Fibroblast of lung (primary cell): Measurements from ENCODE around the gene HNRNPDL. TPM values are rescaled to one million over a fixed set of nuclear protein-coding genes. Genes with fewer than 3 reads are reported as not detected.

Source experiments
- DNase-seq, 2 donors: peaks; one replicate each; pipeline versions ENCODE4 v3.0.0 to v3.0.0-alpha.2; 2010; ENCODE audit warnings: low read depth in 2 of 2
- H2AFZ ChIP-seq: 2 replicates; pipeline ENCODE4 v1.5.1; 2012; ENCODE audit warnings: low read length, control low read depth, inconsistent platforms
- H3K27ac ChIP-seq: 2 replicates; pipeline ENCODE4 v1.5.1; 2011; ENCODE audit warnings: low read length, control low read depth; ENCODE audit not compliant: insufficient read depth
- H3K27me3 ChIP-seq: 2 replicates; pipeline ENCODE4 v1.5.1; 2011; ENCODE audit warnings: mild to moderate bottlenecking, low read length; ENCODE audit not compliant: control insufficient read depth, insufficient read depth
- H3K36me3 ChIP-seq: 2 replicates; pipeline ENCODE4 v1.5.1; 2011; ENCODE audit warnings: low read length; ENCODE audit not compliant: control insufficient read depth, insufficient read depth
- H3K4me1 ChIP-seq: 2 replicates; pipeline ENCODE4 v1.5.1; 2011; ENCODE audit warnings: low read length; ENCODE audit not compliant: control insufficient read depth, insufficient read depth; ENCODE audit errors: extremely low read depth
- H3K4me2 ChIP-seq: 2 replicates; pipeline ENCODE4 v1.5.1; 2011; ENCODE audit warnings: low read length, control low read depth; ENCODE audit not compliant: insufficient read depth; ENCODE audit errors: extremely low read depth
- H3K4me3 ChIP-seq, 4 experiments: fragments of 200-600 bp in 1 of 4; sonication (generic) in 1 of 4; replicated peaks in 1 of 4; 2 replicates each; pipeline ENCODE4 v1.5.1; 2011 to 2016; ENCODE audit warnings: low read length in 4 of 4, low read depth in 3 of 4, mild to moderate bottlenecking in 3 of 4, control low read depth in 2 of 4, inconsistent platforms in 1 of 4, mixed read lengths in 1 of 4; ENCODE audit not compliant: insufficient read depth in 1 of 4; ENCODE audit errors: control extremely low read depth in 1 of 4
- H3K79me2 ChIP-seq: 2 replicates; pipeline ENCODE4 v1.5.1; 2012; ENCODE audit warnings: mild to moderate bottlenecking, low read length, inconsistent platforms; ENCODE audit not compliant: control insufficient read depth, insufficient read depth
- H3K9ac ChIP-seq: 2 replicates; pipeline ENCODE4 v1.5.1; 2011; ENCODE audit warnings: mild to moderate bottlenecking, low read length, control low read depth; ENCODE audit not compliant: insufficient read depth
- H3K9me3 ChIP-seq: 2 replicates; pipeline ENCODE4 v1.5.1; 2012; ENCODE audit warnings: low read depth, low read length; ENCODE audit not compliant: control insufficient read depth, insufficient read depth
- H4K20me1 ChIP-seq: 2 replicates; pipeline ENCODE4 v1.5.1; 2011; ENCODE audit warnings: low read length; ENCODE audit not compliant: control insufficient read depth, insufficient read depth; ENCODE audit errors: extremely low read depth
- CTCF ChIP-seq, 2 donors: IDR thresholded peaks in 1 of 2; conservative IDR thresholded peaks in 1 of 2; 1 replicate in 1 of 2; 2 replicates in 1 of 2; pipeline ENCODE4 v1.5.1; 2011 to 2012; ENCODE audit warnings: low read length in 2 of 2, control low read depth in 1 of 2, inconsistent platforms in 1 of 2, low read depth in 1 of 2, mild to moderate bottlenecking in 1 of 2
- EZH2 ChIP-seq: IDR thresholded peaks from 2 replicates; pipeline ENCODE4 v1.5.1; 2012; ENCODE audit warnings: low read length, control low read depth, mild to moderate bottlenecking; ENCODE audit errors: missing control alignments
- polyA plus RNA-seq, 2 donors: library from polyadenylated mRNA; depleted of rRNA in 1 of 2; stranded (reverse) in 1 of 2; unstranded in 1 of 2; fragments of >200 nt; gene quantifications; 2 replicates each; pipeline ENCODE4 v1.2.1, GENCODE V29; 2011 to 2012; ENCODE audit warnings: missing spikeins in 1 of 2
- total RNA-seq: library from RNA; depleted of rRNA; stranded (reverse); fragments of >200 nt; gene quantifications from 2 replicates; pipeline ENCODE4 v1.2.1, GENCODE V29; 2014

The HNRNPDL gene
- total and polyA plus RNA-seq, 2 donors (not counting 1 experiment from before 2014, with no cell fraction given), result 161 to 381 TPM

DNA sequence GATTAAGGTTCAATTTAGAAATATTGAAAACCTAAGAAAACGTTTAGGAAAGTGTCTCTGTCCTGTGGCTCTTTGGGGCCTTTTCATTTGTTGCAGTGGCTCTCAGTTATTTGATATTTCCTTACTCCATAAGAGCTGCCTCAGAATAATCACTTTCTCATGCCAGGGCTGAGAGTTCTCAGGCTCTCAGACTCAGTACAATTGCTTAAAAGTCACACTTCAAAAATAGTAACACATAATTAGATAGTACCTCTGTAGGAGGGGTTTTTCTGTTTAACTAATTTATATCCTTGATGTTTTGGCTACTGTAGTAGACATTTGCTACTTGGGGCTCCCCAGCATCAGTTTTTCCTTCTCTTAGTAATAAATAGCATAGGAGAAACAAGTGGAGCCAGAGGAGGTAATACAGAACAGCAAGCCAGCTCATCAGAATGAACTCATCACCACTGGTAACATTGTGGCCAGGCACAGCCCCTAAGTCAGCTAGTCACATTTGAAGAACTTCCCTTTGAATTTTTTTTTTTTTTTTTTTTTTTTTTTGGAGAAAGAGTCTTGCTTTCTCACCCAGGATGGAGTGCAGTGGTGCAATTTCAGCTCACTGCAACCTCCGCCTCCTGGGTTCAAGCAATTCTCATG lies 48.5 kb downstream of the HNRNPDL start:
- DNase-seq, result no peak
- no peak overlapping the region for H3K9ac ChIP-seq
- peaks cover 9% of the 10 kb centered on the region for H3K79me2 ChIP-seq
- H3K4me1 ChIP-seq, result no peaks in the 10 kb centered on the region
- no peak overlapping the region for H3K27ac ChIP-seq
- H4K20me1 ChIP-seq, result no peaks in the 10 kb centered on the region
- no peak overlapping the region for H3K4me3 ChIP-seq
- no peak for TF ChIP-seq CTCF (conservative IDR thresholded peaks at IDR 0.05 in 1 of 2, IDR thresholded peaks at IDR 0.05 in 1 of 2; ENCODE audit: low read depth in 1 of 2, low read length in 2 of 2)
- TF ChIP-seq EZH2, result no peak
- no peaks in the 10 kb centered on the region for H3K27me3 ChIP-seq
- no peaks in the 10 kb centered on the region for H3K36me3 ChIP-seq
- H3K9me3 ChIP-seq, result no peaks in the 10 kb centered on the region
- no peak overlapping the region for H2AFZ ChIP-seq
- H3K4me2 ChIP-seq, result no peak overlapping the region

DNA sequence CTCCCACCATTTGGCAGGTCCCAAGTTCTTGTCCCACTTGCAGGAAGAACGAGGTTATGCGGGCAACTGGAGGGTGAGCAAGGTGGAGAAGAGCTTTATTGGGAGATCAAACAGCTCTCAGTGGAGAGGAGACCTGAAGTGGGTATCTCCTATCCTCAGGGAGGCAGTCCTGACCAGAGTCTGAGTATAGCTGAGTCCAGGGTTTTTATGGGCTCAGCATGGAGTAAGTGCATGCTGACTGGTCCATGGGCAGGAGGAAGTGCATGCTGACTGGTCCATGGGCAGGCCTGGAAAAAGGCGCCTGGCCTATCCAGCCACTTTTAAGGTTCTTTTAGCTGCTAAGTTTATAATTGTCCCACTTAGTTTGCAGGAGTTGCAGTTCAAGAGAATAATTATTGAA lies 49.0 kb downstream of the HNRNPDL start:
- no peak for TF ChIP-seq CTCF (conservative IDR thresholded peaks at IDR 0.05 in 1 of 2, IDR thresholded peaks at IDR 0.05 in 1 of 2; ENCODE audit: low read depth in 1 of 2, low read length in 2 of 2)
- TF ChIP-seq EZH2, result no peak
- H3K9ac ChIP-seq, result no peak overlapping the region
- no peaks in the 10 kb centered on the region for H3K9me3 ChIP-seq
- no peak overlapping the region for H3K4me2 ChIP-seq
- no peaks in the 10 kb centered on the region for H4K20me1 ChIP-seq
- no peak overlapping the region for H2AFZ ChIP-seq
- H3K36me3 ChIP-seq, result no peaks in the 10 kb centered on the region
- no peak for DNase-seq
- no peak overlapping the region for H3K4me3 ChIP-seq
- H3K4me1 ChIP-seq, result no peaks in the 10 kb centered on the region
- H3K27me3 ChIP-seq, result no peaks in the 10 kb centered on the region
- no peak overlapping the region for H3K27ac ChIP-seq
- H3K79me2 ChIP-seq, result peaks cover 14% of the 10 kb centered on the region

DNA sequence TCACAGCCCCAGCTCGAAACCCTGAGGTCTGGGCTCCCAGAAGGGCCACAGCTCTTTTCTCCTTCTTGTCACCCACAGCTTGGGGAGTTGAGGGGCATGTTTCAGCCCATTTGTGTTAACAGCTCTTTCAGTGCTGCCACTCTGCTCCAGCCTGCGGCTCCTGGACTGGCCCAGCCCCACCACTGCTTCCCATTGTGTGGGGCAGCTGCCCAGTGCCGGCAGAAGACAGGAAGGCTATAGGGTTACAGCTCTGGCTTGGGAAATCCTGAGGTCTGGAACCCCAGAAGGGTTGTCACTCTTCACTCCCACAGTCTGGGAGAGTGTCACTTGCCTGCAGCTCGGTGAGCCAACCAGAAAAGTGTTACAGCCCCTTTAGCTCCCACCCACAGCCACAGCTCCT lies 49.4 kb downstream of the HNRNPDL start:
- Histone ChIP-seq H3K27me3 (no peaks in the 10 kb centered on the region), H3K4me2 (no peak overlapping the region), H3K4me1 (peaks cover 2% of the 10 kb centered on the region), H2AFZ (no peak overlapping the region), H3K27ac (no peak overlapping the region), H3K36me3 (no peaks in the 10 kb centered on the region), H3K9ac (no peak overlapping the region), H4K20me1 (no peaks in the 10 kb centered on the region), H3K9me3 (no peaks in the 10 kb centered on the region), H3K4me3 (no peak overlapping the region), H3K79me2 (peaks cover 18% of the 10 kb centered on the region)
- no peak for DNase-seq
- TF ChIP-seq CTCF (conservative IDR thresholded peaks at IDR 0.05 in 1 of 2, IDR thresholded peaks at IDR 0.05 in 1 of 2; ENCODE audit: low read depth in 1 of 2, low read length in 2 of 2) (no peak), EZH2 (no peak)
